Activated CD8-positive, alpha-beta memory T cell treated with anti-CD3 and anti-CD28 coated beads for 4 hours (primary cell): ENCODE measurements around the gene SMPD3.
A peak's percentile ranks its signal among the peaks of the same experiment; 100 is the strongest.

ENCODE experiments used
- DNase-seq, 2 donors: peaks; one replicate each; pipeline ENCODE4 v3.0.0-alpha.2; 2020; ENCODE audit warnings: low read depth in 2 of 2

The SMPD3 gene

DNA sequence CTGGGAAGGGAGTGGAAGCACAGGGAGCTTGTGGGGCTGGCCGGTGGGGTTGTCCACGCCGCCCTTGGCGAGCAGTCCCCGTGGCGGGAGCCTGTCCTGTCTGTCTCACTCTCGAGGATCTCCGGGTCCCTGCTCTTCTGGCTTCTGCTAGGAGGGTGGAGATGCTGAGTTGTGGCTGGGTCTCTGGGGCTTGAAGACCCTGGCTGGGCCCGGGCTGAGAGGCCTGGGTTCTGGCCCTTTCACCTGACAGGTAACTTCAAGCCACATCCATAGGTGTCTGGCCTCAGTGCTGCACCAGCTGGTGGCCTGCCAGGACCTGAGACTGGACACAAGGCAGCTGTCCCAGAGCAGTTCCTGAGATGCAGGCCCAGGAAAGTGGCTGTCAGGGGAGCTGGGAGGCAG lies 90.8 kb downstream of the SMPD3 start:
- no peak for DNase-seq

- no peak for DNase-seq
Measured at GRCh38 chr16:68356919-68357286, 91.4 kb downstream of the SMPD3 start.

DNA sequence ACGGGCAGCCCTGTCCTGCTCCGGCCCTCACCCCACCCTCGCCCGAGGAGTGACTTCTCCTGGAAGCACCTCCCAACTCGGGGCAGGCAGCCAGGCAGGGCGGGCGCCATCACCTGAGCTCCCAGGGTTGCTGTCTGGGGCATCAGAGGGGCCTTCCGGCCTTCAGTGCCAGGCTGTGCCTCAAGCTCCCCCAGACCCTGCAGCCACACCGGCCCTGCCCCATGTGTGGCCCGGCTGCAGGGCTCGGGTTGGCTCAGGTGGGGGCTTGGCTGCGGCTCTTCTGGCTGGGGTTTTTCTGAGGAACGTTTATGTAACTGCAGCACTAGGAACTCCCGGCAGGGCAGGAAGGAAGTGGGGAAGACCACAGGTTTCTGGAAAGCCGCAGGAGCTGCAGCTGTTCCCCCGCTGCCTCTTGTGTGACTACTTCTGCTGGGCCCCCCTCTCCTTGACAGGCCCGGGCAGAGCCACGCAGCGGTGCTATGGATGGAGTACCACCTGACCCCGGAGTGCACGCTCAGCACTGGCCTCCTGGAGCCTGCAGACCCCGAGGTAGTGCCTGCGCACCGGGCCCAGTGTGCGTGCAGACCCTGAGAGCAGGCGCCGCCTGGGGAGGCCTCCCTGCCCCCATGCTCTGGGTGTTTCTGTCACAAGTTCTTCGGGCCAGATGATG lies 91.9 kb downstream of the SMPD3 start:
- peak; percentile 23 to 35 for DNase-seq

DNA sequence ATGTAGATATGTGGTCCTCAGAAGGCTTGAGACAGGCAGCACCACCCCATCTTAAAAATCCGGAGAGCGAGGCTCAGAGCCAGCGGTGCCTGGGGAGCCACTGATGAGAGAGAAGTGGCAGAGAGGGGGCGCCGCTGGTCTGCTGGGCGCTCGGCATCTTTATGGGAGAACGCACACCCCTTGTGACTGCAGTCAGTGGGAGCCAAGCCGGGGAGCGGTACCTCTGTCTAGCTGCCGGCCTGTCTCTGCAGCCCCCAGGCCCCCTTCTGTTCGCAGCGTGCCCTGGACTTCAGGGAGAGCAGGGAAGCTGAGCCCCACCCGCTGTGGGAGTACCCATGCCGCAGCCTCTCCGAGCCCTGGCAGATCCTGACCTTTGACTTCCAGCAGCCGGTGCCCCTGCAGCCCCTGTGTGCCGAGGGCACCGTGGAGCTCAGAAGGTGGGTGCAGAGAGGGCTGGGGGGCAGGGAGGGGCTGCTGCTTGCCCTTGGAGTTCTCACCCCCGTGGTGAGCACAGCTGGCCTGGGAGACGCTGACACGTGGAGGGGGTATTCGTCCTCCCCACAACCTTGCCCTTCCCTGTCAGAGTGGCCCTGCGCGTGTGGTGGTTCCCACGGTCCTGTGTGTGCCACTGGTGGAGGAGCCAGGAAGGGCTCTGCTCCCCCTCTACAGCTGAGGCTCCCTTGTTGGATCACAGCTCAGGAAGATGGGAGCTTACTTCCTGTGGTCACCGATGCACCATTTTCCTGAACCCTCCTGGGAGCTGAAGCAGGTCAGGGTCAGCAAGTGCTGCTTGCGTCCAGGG lies 92.7 kb downstream of the SMPD3 start:
- DNase-seq = no peak

DNA sequence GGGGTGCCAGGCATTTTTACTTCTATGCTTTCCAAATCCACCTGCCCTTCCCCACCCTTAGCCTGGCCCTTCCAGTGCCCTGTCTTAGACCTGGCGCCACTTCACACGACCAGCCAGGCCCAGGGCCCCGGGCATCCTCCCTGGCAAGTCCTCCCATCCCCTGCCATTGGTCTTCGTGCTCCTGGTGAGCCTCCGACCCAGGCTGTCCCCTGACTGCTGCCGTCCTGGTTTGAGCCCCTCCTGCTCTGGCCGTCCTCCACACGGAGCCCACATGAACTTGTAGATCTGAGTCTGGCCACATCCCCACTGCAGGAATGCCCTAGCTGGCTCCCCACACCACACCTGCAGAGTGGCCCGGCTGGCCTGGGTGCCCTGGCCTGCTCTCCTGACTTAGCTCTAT lies 93.5 kb downstream of the SMPD3 start:
- DNase-seq = no peak

- no peak for DNase-seq
Measured at GRCh38 chr16:68353366-68353765, 94.9 kb downstream of the SMPD3 start.

DNA sequence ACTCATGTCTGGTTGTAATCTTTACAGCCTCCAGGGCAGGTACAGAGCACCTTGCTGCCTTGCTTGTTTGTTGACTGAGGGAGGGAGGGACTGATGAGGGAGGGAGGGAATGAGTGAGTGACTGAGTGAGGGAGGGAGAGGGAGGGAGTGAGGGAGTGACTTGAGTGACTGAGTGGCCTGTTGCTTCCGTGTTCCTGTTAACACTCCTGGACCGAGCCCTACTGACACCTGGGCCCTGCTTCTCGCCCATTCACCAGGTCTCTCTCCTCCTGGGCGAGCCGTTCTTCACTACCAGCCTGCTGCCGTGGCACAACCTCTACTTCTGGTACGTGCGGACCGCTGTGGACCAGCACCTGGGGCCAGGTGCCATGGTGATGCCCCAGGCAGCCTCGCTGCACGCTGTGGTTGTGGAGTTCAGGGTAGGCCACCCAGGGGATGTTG lies 96.3 kb downstream of the SMPD3 start:
- no peak for DNase-seq

GRCh38 chr16:68351463-68351862 lies 96.8 kb downstream of the SMPD3 start:
- no peak for DNase-seq

DNA sequence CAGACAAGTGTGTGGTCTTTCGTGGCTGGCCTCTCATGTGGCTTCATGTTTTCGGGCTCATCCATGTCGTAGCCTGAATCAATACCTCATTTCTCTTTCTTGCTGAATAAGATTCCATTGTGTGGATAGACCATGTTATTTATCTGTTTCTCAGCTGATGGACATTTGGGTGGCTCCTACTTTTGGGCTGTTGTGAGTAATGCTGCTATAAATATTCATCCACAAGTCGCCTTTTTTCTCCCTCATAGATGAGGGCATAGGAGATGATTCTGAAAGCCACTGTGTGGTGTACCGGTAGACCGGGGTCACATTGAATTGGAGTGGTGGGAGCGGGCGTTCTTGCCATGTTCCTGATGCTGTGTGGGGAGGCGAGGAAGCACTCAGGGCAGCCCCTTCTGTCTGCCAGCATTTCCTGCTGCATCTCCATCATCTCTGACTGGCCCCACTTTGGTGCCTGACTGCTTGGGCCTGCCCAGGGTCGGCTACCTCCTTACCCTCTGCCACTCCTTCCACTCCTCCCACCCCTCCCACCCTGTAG lies 97.4 kb downstream of the SMPD3 start:
- no peak for DNase-seq

GRCh38 chr16:68349838-68350410 lies 98.4 kb downstream of the SMPD3 start:
- DNase-seq = no peak

DNA sequence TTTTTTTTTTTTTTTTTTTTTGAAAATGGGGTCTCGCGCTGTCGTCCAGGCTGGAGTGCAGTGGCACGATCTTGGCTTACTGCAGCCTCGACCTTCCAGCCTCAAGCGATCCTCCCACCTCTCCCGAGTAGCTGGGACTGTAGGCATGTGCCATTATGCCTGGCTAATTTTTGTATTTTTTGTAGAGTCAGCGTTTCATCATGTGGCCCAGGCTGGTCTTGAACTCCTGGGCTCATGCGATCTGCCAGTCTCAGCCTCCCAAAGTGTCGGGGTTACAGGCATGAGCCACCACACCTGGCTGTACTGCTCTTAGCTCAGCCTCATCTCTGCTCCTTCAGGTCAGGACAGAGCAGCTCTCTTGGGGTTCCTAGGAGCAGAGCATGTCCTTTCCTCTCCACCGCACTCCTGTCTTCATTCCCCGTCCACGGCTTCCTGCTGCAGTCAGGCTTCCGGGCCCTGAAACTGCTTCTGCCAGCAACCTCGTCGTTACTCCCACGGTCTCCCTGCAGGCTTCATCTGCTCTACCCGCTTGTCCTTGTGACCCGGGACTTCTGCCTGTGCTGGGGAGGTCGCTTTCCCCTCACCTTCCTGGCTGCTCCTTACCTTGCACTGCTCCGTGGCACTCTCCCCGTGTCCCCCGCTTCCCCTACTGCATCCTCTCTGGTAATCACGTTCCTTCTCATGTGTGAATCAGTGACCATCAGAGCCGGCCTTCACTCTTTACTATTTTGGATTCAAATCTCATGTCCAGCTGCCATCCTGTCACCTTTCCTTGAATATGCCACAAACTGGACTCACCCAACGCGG lies 99.5 kb downstream of the SMPD3 start:
- DNase-seq = no peak

DNA sequence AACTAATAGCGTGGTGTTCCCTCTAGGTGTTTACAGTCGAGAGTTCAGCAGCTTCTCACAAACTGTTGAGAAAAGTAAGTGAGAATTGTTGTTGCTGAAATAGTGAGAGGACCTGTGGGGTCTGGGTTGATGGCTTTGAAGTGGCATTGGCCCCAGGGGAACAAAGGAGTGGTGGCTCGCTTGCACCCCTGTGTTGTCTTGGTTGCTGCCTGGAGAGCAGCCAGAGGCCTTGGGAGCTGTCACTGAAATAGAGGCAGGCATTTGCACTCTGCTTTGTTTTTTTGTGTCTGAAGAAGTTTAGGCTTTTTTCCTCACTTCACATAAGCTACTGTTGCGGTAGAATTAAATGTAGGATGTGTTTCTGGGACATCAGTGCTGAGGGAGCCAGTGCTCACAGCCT lies 100.7 kb downstream of the SMPD3 start:
- no peak for DNase-seq

DNA sequence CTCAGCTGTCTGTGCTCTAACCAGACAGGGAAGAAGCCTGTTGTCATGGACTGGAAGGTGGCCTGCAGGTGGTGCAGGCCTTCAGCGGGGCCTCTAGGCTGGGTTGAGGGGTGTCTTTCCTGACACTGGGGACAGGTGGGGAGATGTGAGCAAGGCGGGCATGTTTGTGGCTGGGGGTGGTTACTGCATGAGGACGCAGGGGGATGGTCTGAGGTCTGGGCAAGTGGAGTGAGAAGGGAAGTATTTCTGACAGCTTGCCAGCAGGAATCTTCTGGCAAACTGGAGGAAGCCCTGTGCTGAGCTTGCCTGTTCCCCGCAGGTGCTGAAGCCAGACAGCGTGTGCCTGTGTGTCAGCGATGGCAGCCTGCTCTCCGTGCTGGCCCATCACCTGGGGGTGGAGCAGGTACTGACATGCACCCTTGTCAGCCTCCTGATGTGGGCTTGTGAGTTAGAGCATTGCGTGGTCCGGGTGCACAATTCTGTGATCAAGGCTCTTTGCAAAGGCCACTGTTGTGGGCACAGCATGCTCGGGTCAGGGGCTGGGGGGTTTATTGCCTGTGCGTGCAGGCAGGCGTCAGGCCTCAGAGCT lies 101.3 kb downstream of the SMPD3 start:
- no peak for DNase-seq

- DNase-seq = no peak
Measured at GRCh38 chr16:68345958-68346635, 102.2 kb downstream of the SMPD3 start.

- no peak for DNase-seq
Measured at GRCh38 chr16:68345351-68345810, 102.9 kb downstream of the SMPD3 start.

GRCh38 chr16:68344252-68344651 lies 104.1 kb downstream of the SMPD3 start:
- no peak for DNase-seq

GRCh38 chr16:68343137-68343536 lies 105.2 kb downstream of the SMPD3 start:
- DNase-seq = no peak

DNA sequence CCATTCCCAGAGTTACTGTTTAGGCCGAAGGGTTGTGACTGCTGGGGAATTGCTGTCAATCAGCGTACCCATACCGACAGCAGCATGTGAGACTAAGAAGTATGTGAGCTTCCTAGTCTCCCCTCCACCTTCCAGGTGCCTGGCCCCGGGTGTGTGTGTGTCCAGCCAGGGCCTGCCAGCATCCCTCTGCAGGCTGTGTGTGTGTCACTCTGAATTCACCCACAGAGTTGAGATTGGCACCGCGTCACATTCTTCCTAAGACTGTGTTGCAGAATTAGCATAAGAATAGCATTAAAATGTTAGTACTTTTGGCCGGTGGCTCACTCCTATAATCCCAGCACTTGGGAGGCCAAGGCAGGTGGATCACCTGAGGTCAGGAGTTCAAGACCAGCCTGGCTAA lies 105.7 kb downstream of the SMPD3 start:
- DNase-seq = no peak

GRCh38 chr16:68339214-68339613 lies 109.1 kb downstream of the SMPD3 start:
- DNase-seq = no peak

DNA sequence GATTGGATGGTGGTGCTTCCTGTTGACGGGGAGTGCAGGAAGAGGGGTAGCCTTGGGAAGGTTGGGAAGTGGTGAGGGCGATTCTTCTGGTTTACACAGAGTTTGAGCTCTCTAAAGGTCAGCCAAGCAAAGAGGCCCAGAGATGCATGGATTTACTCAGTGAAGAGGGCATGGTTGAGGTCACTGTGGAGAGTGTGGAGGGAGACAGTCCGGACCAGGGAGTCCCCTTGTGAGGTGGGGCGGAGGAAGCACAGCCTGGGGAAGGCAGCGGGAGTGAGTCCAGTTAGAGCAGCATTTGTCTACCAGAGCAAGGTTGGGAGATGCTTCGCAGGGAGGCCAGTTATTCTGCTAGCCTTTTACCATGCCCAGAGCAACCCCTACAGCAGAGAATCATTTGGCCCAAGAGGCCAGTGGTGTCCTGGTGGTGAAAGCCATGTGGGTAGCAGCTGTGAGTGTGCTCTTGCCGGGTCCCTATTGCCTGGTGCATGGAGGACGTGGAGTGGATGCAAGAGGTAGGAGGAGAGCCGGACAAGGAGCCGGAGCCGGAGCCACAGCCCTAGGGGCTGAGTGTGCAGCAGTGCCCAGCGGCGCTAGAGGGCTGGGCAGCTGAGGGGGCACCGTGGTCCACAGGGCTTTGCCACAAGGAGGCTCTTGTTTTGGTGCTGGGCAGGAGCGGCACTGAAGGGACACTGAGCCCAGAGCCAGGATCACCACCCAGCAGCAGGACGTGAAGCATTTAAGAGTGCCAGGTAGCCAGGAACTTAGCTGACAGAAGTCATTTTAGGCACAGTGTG lies 109.8 kb downstream of the SMPD3 start:
- no peak for DNase-seq
